Mesothelial cell of epicardium (in vitro differentiated cells): ENCODE measurements around the gene TFEC. TPM values are rescaled to one million over a fixed set of nuclear protein-coding genes. Genes with fewer than 3 reads are reported as not detected.

Source experiments
- DNase-seq, 2 experiments: peaks; one replicate each; pipeline ENCODE4 v3.0.0; 2021; ENCODE audit warnings: low spot score in 2 of 2; ENCODE audit not compliant: unreplicated experiment in 2 of 2
- H3K27ac Mint-ChIP-seq: 2 replicates; pipeline ENCODE4 v1.8.0; 2021; ENCODE audit warnings: mixed read lengths
- H3K27me3 Mint-ChIP-seq: 2 replicates; pipeline ENCODE4 v1.8.0; 2021; ENCODE audit warnings: low read depth, mixed read lengths
- H3K36me3 Mint-ChIP-seq: 2 replicates; pipeline ENCODE4 v1.8.0; 2021; ENCODE audit warnings: mixed read lengths
- H3K4me1 Mint-ChIP-seq: 2 replicates; pipeline ENCODE4 v1.8.0; 2021; ENCODE audit warnings: mixed read lengths
- H3K4me3 Mint-ChIP-seq: 2 replicates; pipeline ENCODE4 v1.8.0; 2021; ENCODE audit warnings: mild to moderate bottlenecking, moderate library complexity, mixed read lengths
- H3K9me3 Mint-ChIP-seq: 2 replicates; pipeline ENCODE4 v1.8.0; 2021; ENCODE audit warnings: mixed read lengths
- total RNA-seq: library from RNA; stranded (reverse); gene quantifications from 3 replicates; pipeline ENCODE4 v1.2.1, GENCODE V29; 2021
- TF ChIP-seq, protein P1 (sequence below): fragments of 200-600 bp; sonication (generic); IDR thresholded peaks from one replicate; pipeline ENCODE4 v1.5.0; 2021; ENCODE audit warnings: antibody characterized with exemption; ENCODE audit not compliant: unreplicated experiment

Gene TFEC
- total RNA-seq, 1 donor from 2014 or later = 0.49 TPM

DNA sequence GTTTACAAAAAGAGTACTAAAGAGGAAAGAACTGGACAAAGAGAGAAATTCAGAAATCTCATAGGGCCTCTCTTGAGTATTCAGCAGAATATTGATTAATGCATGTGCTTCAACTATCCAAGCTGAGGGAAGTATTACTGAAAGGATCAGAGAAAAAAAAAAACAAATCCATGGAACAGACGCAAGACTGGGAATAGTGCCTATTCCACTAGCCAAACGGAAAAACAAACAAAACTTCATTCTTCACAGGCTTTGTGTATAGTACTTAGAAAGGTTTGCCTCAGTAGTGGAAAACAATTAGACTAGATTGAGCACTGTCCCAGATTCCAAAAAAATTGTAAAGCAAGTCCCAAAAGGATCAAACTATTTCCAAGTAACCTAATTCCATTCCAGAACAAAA, 106.2 kb downstream of the TFEC start:
- TF ChIP-seq, protein P1, sequence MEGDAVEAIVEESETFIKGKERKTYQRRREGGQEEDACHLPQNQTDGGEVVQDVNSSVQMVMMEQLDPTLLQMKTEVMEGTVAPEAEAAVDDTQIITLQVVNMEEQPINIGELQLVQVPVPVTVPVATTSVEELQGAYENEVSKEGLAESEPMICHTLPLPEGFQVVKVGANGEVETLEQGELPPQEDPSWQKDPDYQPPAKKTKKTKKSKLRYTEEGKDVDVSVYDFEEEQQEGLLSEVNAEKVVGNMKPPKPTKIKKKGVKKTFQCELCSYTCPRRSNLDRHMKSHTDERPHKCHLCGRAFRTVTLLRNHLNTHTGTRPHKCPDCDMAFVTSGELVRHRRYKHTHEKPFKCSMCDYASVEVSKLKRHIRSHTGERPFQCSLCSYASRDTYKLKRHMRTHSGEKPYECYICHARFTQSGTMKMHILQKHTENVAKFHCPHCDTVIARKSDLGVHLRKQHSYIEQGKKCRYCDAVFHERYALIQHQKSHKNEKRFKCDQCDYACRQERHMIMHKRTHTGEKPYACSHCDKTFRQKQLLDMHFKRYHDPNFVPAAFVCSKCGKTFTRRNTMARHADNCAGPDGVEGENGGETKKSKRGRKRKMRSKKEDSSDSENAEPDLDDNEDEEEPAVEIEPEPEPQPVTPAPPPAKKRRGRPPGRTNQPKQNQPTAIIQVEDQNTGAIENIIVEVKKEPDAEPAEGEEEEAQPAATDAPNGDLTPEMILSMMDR = no peak
- Mint-ChIP-seq H3K27me3 (no peaks in the 10 kb centered on the region), H3K9me3 (peaks cover 6% of the 10 kb centered on the region), H3K36me3 (no peaks in the 10 kb centered on the region), H3K4me1 (no peaks in the 10 kb centered on the region), H3K27ac (no peak overlapping the region), H3K4me3 (no peak overlapping the region)
- no peak for DNase-seq

- TF ChIP-seq, protein P1 = no peak
- no peak for DNase-seq
- H3K27ac Mint-ChIP-seq = no peak overlapping the region
- H3K4me3 Mint-ChIP-seq = no peak overlapping the region
- H3K9me3 Mint-ChIP-seq = no peaks in the 10 kb centered on the region
- no peaks in the 10 kb centered on the region for H3K36me3 Mint-ChIP-seq
- H3K4me1 Mint-ChIP-seq = peaks cover 26% of the 10 kb centered on the region
- no peaks in the 10 kb centered on the region for H3K27me3 Mint-ChIP-seq
Observed at GRCh38 chr7:115920367-115920766, 110.2 kb downstream of the TFEC start.

- Mint-ChIP-seq H3K27me3 (no peaks in the 10 kb centered on the region), H3K27ac (peak overlapping the region; percentile 23), H3K4me3 (no peak overlapping the region), H3K9me3 (no peaks in the 10 kb centered on the region), H3K4me1 (peaks cover 57% of the 10 kb centered on the region), H3K36me3 (no peaks in the 10 kb centered on the region)
- no peak for DNase-seq
- TF ChIP-seq, protein P1 = no peak
Observed at GRCh38 chr7:115914951-115915350, 115.6 kb downstream of the TFEC start.

DNA sequence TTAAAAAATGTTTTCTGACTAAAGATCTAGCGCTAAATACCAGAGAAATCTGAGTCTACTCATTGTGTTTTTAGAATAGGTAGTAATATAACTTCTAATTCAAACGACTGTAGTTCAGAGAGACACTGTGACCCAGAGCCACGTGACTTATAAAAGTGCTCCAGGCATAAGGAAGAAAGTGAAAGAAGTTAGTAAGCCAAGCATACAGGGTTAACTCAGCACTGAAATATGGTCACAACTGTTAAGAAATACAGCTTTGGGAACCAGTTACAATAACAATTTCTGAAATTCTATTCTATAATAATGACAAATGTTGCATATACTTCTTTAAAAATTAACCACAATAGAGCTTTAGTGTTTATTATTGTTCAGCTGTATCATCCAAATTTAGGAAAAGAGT, 119.1 kb downstream of the TFEC start:
- Mint-ChIP-seq H3K4me1 (peaks cover 53% of the 10 kb centered on the region), H3K27ac (no peak overlapping the region), H3K36me3 (no peaks in the 10 kb centered on the region), H3K27me3 (no peaks in the 10 kb centered on the region), H3K4me3 (no peak overlapping the region), H3K9me3 (no peaks in the 10 kb centered on the region)
- no peak for DNase-seq
- TF ChIP-seq, protein P1 = no peak

GRCh38 chr7:115910541-115911164, 119.9 kb downstream of the TFEC start:
- Mint-ChIP-seq H3K9me3 (no peaks in the 10 kb centered on the region), H3K27me3 (no peaks in the 10 kb centered on the region), H3K4me3 (no peak overlapping the region), H3K27ac (no peak overlapping the region), H3K36me3 (no peaks in the 10 kb centered on the region), H3K4me1 (peaks cover 47% of the 10 kb centered on the region)
- no peak for DNase-seq
- TF ChIP-seq, protein P1 = peak; percentile 64

DNA sequence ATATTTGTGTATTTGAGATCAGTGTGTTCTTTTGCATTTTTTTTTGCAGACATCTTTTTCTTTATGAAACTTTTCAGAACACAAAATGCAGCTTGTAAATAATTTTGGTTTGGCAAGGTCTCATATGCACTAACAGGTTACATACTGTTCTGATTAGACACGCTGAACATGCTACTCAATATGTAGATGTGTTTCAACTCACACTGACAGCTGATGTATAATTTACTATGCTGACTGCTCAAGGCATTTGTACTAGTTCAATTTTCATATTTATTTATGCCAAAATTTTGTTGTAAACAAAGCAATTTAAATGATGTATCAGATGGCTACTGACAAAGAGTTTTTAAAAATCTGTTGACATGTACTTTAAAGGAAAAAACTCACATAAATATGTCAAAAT, 123.8 kb downstream of the TFEC start:
- Mint-ChIP-seq H3K36me3 (no peaks in the 10 kb centered on the region), H3K9me3 (no peaks in the 10 kb centered on the region), H3K27me3 (no peaks in the 10 kb centered on the region), H3K4me1 (peaks cover 33% of the 10 kb centered on the region), H3K4me3 (no peak overlapping the region), H3K27ac (no peak overlapping the region)
- no peak for DNase-seq
- TF ChIP-seq, protein P1 = no peak
